ENCODE measurements around the gene PLK2. TPM values are rescaled to one million over a fixed set of nuclear protein-coding genes. Genes with fewer than 3 reads are reported as not detected.

Gene PLK2
- polyA plus RNA-seq, 1 experiment = 21.7 TPM

- TF ChIP-seq CTCF (IDR thresholded peaks at IDR 0.05; ENCODE audit: insufficient read depth, low read depth, low read length) = no peak
- CTCF ChIA-PET = interaction anchor here (0.7 to 1.2 kb wide), 3 partner anchors 7 to 563 kb away, joined by 3 read pairs; no protein-coding TSS in a partner anchor
- DNase-seq (ENCODE audit: low read depth) = no peak
- no peak overlapping the region for H3K4me3 ChIP-seq (ENCODE audit: low read depth, low read length)
- H3K27me3 ChIP-seq (ENCODE audit: control insufficient read depth, insufficient read depth, low read length) = no peaks in the 10 kb centered on the region
- H3K36me3 ChIP-seq (ENCODE audit: control insufficient read depth, insufficient read depth, low read length) = no peaks in the 10 kb centered on the region; the same call in 1 of the 2 replicates
- POLR2A ChIA-PET = no interaction called here
Measured at GRCh38 chr5:58447226-58447625, 12.7 kb downstream of the PLK2 start.

GRCh38 chr5:58446024-58446423 is 13.9 kb downstream of the PLK2 start:
- Histone ChIP-seq H3K4me3 (ENCODE audit: low read depth, low read length) (no peak overlapping the region), H3K36me3 (ENCODE audit: control insufficient read depth, insufficient read depth, low read length) (no peaks in the 10 kb centered on the region), H3K27me3 (ENCODE audit: control insufficient read depth, insufficient read depth, low read length) (no peaks in the 10 kb centered on the region)
- ChIA-PET POLR2A (no interaction called here), CTCF (no interaction called here)
- no peak for TF ChIP-seq CTCF (IDR thresholded peaks at IDR 0.05; ENCODE audit: insufficient read depth, low read depth, low read length)
- DNase-seq (ENCODE audit: low read depth) = no peak

GRCh38 chr5:58444805-58445204 is 15.1 kb downstream of the PLK2 start:
- DNase-seq (ENCODE audit: low read depth) = no peak
- ChIA-PET POLR2A (no interaction called here), CTCF (no interaction called here)
- no peaks in the 10 kb centered on the region for H3K36me3 ChIP-seq (ENCODE audit: control insufficient read depth, insufficient read depth, low read length)
- H3K4me3 ChIP-seq (ENCODE audit: low read depth, low read length) = no peak overlapping the region
- no peaks in the 10 kb centered on the region for H3K27me3 ChIP-seq (ENCODE audit: control insufficient read depth, insufficient read depth, low read length)
- TF ChIP-seq CTCF (IDR thresholded peaks at IDR 0.05; ENCODE audit: insufficient read depth, low read depth, low read length) = no peak

- Histone ChIP-seq H3K4me3 (ENCODE audit: low read depth, low read length) (no peak overlapping the region), H3K36me3 (ENCODE audit: control insufficient read depth, insufficient read depth, low read length) (no peaks in the 10 kb centered on the region), H3K27me3 (ENCODE audit: control insufficient read depth, insufficient read depth, low read length) (no peaks in the 10 kb centered on the region)
- ChIA-PET CTCF (no interaction called here), POLR2A (no interaction called here)
- no peak for DNase-seq (ENCODE audit: low read depth)
- TF ChIP-seq CTCF (IDR thresholded peaks at IDR 0.05; ENCODE audit: insufficient read depth, low read depth, low read length) = no peak
Measured at GRCh38 chr5:58440901-58441460, 18.9 kb downstream of the PLK2 start.

GRCh38 chr5:58439094-58439644 is 20.7 kb downstream of the PLK2 start:
- no peaks in the 10 kb centered on the region for H3K27me3 ChIP-seq (ENCODE audit: control insufficient read depth, insufficient read depth, low read length)
- no peak overlapping the region for H3K4me3 ChIP-seq (ENCODE audit: low read depth, low read length)
- TF ChIP-seq CTCF (IDR thresholded peaks at IDR 0.05; ENCODE audit: insufficient read depth, low read depth, low read length) = no peak
- no peaks in the 10 kb centered on the region for H3K36me3 ChIP-seq (ENCODE audit: control insufficient read depth, insufficient read depth, low read length)
- POLR2A ChIA-PET = no interaction called here
- CTCF ChIA-PET = no interaction called here
- no peak for DNase-seq (ENCODE audit: low read depth)

All from BJ (cell line).